ENCODE results near the gene LPAR2.

The LPAR2 gene

DNA sequence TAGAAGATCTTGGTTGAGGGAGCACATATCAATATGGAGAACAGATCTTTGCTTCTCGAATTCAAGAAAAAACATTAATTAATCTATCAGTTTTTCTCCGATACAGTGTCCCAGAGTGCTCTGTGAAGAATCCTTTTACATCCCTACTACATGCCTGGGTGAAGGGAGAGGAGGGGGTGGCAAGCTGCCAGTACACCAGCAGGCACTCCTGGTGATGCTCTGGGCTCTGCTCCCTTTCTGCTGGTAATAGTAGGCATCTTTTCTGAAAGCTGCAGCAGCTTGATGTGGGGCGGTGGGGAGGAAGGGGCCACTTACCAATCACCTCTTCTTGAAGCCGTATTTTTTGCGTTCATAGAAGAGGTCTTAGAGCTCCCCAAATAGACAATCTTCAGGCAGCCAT is 40.2 kb downstream of the LPAR2 start:
- Mint-ChIP-seq H3K4me1 (ENCODE audit: low read depth) (peaks cover 15% of the 10 kb centered on the region), H3K9me3 (no peaks in the 10 kb centered on the region), H3K27ac (no peak overlapping the region), H3K4me3 (no peak overlapping the region), H3K36me3 (ENCODE audit: low read depth) (no peaks in the 10 kb centered on the region), H3K27me3 (no peaks in the 10 kb centered on the region)
- intact Hi-C loops (cut with micrococcal nuclease), result no loop called here

GRCh38 chr19:19584356-19584755 is 43.7 kb downstream of the LPAR2 start:
- H3K4me3 Mint-ChIP-seq, result no peak overlapping the region
- intact Hi-C loops (cut with micrococcal nuclease), result no loop called here
- H3K36me3 Mint-ChIP-seq (ENCODE audit: low read depth), result no peaks in the 10 kb centered on the region
- no peaks in the 10 kb centered on the region for H3K9me3 Mint-ChIP-seq
- H3K27ac Mint-ChIP-seq, result no peak overlapping the region
- H3K4me1 Mint-ChIP-seq (ENCODE audit: low read depth), result peaks cover 7% of the 10 kb centered on the region
- no peaks in the 10 kb centered on the region for H3K27me3 Mint-ChIP-seq

DNA sequence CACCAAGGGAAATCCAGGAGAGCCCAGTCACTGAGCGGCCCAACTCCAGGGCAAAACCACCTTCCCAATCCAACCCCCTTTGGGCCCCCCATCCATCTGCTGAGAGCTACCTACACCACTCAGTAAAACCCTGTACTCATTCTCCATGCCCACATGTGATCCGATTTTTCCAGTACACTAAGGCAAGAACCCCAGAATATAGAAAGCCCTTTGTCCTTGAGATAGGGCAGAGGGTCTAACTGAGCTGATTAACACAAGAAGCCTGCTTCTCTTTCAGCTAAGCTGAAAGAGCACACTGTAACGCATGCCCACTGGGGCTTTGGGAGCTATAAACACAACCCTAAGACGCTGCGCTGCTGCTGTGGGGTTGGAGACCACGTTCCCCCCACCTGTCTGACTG is 45.5 kb downstream of the LPAR2 start:
- peaks cover 7% of the 10 kb centered on the region for H3K4me1 Mint-ChIP-seq (ENCODE audit: low read depth)
- intact Hi-C loops (cut with micrococcal nuclease), result no loop called here
- H3K4me3 Mint-ChIP-seq, result no peak overlapping the region
- no peaks in the 10 kb centered on the region for H3K36me3 Mint-ChIP-seq (ENCODE audit: low read depth)
- H3K27ac Mint-ChIP-seq, result no peak overlapping the region
- H3K27me3 Mint-ChIP-seq, result no peaks in the 10 kb centered on the region
- no peaks in the 10 kb centered on the region for H3K9me3 Mint-ChIP-seq

DNA sequence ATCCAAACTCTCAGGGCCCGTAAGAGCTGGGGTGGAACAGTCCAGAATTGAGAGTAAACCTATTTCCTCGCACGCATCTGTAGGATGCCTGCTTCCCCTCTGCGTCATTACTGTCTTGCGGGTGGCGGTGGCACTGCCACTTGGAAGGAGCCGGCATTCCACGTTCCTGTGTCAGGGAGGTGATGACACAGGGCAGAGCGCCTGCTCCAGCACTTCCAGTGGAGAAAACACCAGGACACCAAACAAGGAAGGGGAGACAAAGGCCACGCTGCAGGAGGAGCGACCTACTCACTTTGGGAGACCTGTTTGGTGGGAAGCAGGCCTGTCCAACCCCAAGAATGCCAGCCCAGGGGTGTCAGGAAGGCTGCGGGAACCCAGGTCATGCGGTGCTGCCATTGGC is 46.6 kb downstream of the LPAR2 start:
- Mint-ChIP-seq H3K9me3 (no peaks in the 10 kb centered on the region), H3K27ac (no peak overlapping the region), H3K4me1 (ENCODE audit: low read depth) (peaks cover 7% of the 10 kb centered on the region), H3K4me3 (no peak overlapping the region), H3K36me3 (ENCODE audit: low read depth) (no peaks in the 10 kb centered on the region), H3K27me3 (no peaks in the 10 kb centered on the region)
- intact Hi-C loops (cut with micrococcal nuclease), result no loop called here

DNA sequence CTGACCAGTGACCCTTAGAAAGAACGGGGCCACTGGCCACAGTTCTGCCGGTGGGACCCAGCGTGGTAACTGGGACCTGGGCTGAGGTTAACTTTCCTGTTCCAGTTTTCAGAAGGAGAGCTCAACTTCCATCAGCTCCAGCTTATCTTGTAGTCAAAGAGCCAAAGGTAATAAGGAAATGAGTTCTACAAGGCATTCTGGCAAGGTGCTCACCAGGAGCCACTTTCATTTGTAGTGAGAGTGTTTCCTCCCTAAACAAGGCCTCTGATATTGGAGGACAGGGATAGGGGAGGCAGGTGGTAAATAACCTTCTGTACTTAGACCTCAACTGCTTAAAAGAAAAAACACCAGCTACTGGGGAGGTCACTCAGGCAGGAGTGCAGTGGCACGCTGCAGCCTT is 47.6 kb downstream of the LPAR2 start:
- Mint-ChIP-seq H3K27ac (no peak overlapping the region), H3K9me3 (no peaks in the 10 kb centered on the region), H3K4me1 (ENCODE audit: low read depth) (peaks cover 7% of the 10 kb centered on the region), H3K27me3 (no peaks in the 10 kb centered on the region), H3K4me3 (no peak overlapping the region), H3K36me3 (ENCODE audit: low read depth) (no peaks in the 10 kb centered on the region)
- intact Hi-C loops (cut with micrococcal nuclease), result no loop called here

DNA sequence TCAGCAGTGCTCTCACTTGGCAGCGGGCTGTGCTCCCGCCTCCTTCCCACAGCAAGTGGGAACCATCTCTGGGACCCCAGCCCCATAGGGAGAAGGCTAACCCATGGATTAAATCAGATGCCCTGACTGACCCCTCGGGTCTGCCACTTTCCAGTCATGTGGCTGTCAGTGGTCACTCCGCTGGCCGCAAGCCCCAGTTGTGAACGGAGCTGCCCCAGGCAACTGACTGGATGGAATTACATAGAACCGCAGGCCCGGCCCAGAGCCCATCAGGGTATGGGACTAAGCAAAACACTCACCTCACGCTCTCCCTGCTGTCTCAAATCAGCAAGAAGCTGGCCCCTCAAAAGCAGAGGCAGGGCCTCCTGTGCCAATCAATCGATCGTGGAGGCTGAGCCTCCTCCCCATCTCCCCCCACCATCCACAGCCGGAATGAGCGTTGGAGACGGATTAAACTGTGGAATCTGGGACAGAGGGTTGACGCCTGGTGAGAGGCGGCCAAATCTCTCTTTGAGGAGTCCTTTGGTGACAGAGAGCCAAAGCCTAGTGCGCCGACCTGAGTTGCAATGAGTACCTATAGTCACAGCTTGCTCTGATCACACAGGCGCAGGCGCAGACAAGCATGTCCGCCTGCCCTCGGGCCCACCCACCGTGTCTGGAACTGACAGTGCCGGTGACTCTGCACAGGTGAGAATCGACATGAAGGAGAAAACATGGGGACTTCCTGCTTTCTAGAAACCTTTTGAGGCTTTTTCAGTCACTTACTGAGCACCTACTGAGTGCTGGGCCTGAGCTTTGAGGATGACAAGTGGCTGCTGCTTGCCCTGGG is 48.3 kb downstream of the LPAR2 start:
- H3K9me3 Mint-ChIP-seq, result no peaks in the 10 kb centered on the region
- peaks cover 7% of the 10 kb centered on the region for H3K4me1 Mint-ChIP-seq (ENCODE audit: low read depth)
- no peaks in the 10 kb centered on the region for H3K36me3 Mint-ChIP-seq (ENCODE audit: low read depth)
- no peaks in the 10 kb centered on the region for H3K27me3 Mint-ChIP-seq
- H3K4me3 Mint-ChIP-seq, result no peak overlapping the region
- intact Hi-C loops (cut with micrococcal nuclease), result no loop called here
- no peak overlapping the region for H3K27ac Mint-ChIP-seq

- Mint-ChIP-seq H3K4me1 (ENCODE audit: low read depth) (peaks cover 7% of the 10 kb centered on the region), H3K9me3 (no peaks in the 10 kb centered on the region), H3K36me3 (ENCODE audit: low read depth) (no peaks in the 10 kb centered on the region), H3K27me3 (no peaks in the 10 kb centered on the region), H3K4me3 (no peak overlapping the region), H3K27ac (no peak overlapping the region)
- intact Hi-C loops (cut with micrococcal nuclease), result no loop called here
Measured at GRCh38 chr19:19578252-19578651, 49.8 kb downstream of the LPAR2 start.

- H3K4me3 Mint-ChIP-seq, result no peak overlapping the region
- no peaks in the 10 kb centered on the region for H3K9me3 Mint-ChIP-seq
- H3K27me3 Mint-ChIP-seq, result no peaks in the 10 kb centered on the region
- H3K27ac Mint-ChIP-seq, result no peak overlapping the region
- H3K36me3 Mint-ChIP-seq (ENCODE audit: low read depth), result no peaks in the 10 kb centered on the region
- H3K4me1 Mint-ChIP-seq (ENCODE audit: low read depth), result no peaks in the 10 kb centered on the region
- intact Hi-C loops (cut with micrococcal nuclease), result no loop called here
Measured at GRCh38 chr19:19575411-19575810, 52.6 kb downstream of the LPAR2 start.

Measured in dendritic cell treated with granulocyte-macrophage colony-stimulating factor and Interleukin-4, amounts not matched to agents 40 ng/mL and 50 ng/mL, for 4 days (primary cell).